Brain microvascular endothelial cell (primary cell): ENCODE data around the gene TECTB.

Source experiments
- DNase-seq: peaks from one replicate; pipeline ENCODE4 v3.0.0-alpha.2; 2020
- H3K27ac ChIP-seq: fragments of 250-450 bp; sonication (Bioruptor Pico); 2 replicates; pipeline ENCODE4 v1.5.1; 2020; ENCODE audit warnings: mild to moderate bottlenecking, moderate library complexity
- H3K27me3 ChIP-seq: fragments of 250-450 bp; sonication (Bioruptor Pico); replicated peaks from 2 replicates; pipeline ENCODE4 v1.5.1; 2020; ENCODE audit warnings: mild to moderate bottlenecking
- H3K36me3 ChIP-seq: fragments of 250-450 bp; sonication (Bioruptor Pico); replicated peaks from 2 replicates; pipeline ENCODE4 v1.5.1; 2020; ENCODE audit warnings: mild to moderate bottlenecking
- H3K4me3 ChIP-seq: 2 replicates; pipeline ENCODE4 v1.5.1; 2011; ENCODE audit warnings: low read depth, mild to moderate bottlenecking, control low read depth, low read length, moderate library complexity
- CTCF ChIP-seq: IDR thresholded peaks from 2 replicates; pipeline ENCODE4 v1.5.1; 2011; ENCODE audit warnings: low read depth, mild to moderate bottlenecking, moderate library complexity, low read length, control low read depth, inconsistent platforms; ENCODE audit errors: missing control alignments
- in situ Hi-C: cut with HindIII; loops from 2 replicates; pipeline ENCODE4 v1.10.0; 2017; ENCODE audit warnings: low sequenced_read_pairs, low pct_ligation_motif_present

TECTB gene

GRCh38 chr10:112330162-112330561, 47.0 kb downstream of the TECTB start:
- no peaks in the 10 kb centered on the region for H3K27me3 ChIP-seq
- no peak overlapping the region for H3K27ac ChIP-seq
- H3K4me3 ChIP-seq = no peak overlapping the region
- TF ChIP-seq CTCF = no peak
- no peak for DNase-seq
- in situ Hi-C loops = no loop called here
- H3K36me3 ChIP-seq = no peaks in the 10 kb centered on the region

DNA sequence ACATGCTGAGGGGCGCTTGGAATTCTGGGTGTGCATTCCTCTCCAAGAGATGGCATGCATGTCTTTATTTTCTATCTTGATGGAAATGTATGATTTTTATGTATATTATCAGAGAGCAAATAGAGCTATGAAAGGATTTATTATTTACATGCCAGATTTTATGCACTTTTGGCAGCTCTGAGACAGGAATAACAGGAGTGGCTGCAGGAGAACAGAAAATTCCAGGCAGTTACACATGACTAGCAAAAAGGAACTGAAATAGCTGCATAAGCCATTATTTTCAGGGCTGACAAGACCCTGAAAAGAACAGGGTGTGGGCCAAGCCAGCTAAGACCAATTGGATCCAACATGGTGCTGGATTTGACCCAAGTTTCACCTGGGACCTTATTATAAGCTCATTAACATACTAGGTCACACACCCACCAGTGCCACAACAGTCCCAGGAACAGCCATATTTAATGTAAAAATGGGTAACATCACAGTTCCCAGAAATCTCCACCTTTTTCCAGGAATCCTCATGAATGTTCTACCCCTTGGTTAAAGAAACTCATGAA, 47.5 kb downstream of the TECTB start:
- Histone ChIP-seq H3K36me3 (no peaks in the 10 kb centered on the region), H3K27me3 (no peaks in the 10 kb centered on the region), H3K27ac (no peak overlapping the region), H3K4me3 (no peak overlapping the region)
- TF ChIP-seq CTCF = no peak
- in situ Hi-C loops = no loop called here
- DNase-seq = no peak

- no peak overlapping the region for H3K4me3 ChIP-seq
- in situ Hi-C loops = no loop called here
- TF ChIP-seq CTCF = no peak
- H3K27ac ChIP-seq = no peak overlapping the region
- no peaks in the 10 kb centered on the region for H3K27me3 ChIP-seq
- DNase-seq = no peak
- no peaks in the 10 kb centered on the region for H3K36me3 ChIP-seq
Observed at GRCh38 chr10:112332022-112332421, 48.8 kb downstream of the TECTB start.

DNA sequence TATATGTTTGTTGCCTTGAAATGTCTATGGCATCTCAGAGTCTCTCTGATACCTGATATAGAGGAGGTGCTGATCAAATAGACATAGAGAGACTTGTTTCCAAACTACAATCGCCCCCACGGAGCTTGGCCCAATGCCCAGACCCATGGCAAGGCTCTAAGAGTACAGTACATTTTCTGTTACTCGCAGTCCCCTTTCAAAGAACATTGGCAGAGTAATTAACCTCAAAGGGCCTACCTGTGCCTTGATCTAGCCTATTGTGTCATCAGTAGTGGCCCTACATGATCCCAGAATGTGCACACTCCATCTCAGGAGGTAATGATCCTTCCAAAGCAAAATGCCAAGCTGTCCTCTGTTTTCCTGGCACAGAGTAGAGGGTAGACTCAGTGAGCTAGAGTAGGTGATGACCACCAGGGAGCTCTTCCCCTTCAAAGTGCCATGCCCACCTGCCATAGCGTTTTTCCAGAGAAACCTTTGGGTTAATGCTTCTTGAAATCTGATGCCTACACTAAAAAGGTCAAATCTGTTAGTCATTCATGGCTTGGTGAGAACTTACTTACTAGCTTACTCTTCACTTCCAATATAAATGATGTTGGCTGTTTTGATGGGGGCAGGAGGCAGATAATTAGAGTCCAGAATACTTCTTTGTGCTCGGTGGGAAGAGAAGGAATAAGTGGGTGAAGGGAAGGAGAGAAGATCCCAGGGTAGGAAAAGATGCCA, 49.5 kb downstream of the TECTB start:
- Histone ChIP-seq H3K36me3 (no peaks in the 10 kb centered on the region), H3K27ac (no peak overlapping the region), H3K4me3 (no peak overlapping the region), H3K27me3 (no peaks in the 10 kb centered on the region)
- no peak for DNase-seq
- in situ Hi-C loops = no loop called here
- no peak for TF ChIP-seq CTCF

GRCh38 chr10:112333452-112333851, 50.3 kb downstream of the TECTB start:
- no peak for TF ChIP-seq CTCF
- H3K36me3 ChIP-seq = no peaks in the 10 kb centered on the region
- no peak overlapping the region for H3K27ac ChIP-seq
- DNase-seq = no peak
- in situ Hi-C loops = no loop called here
- no peak overlapping the region for H3K4me3 ChIP-seq
- H3K27me3 ChIP-seq = no peaks in the 10 kb centered on the region
